ENCODE measurements around the gene UNC13D. TPM values are rescaled to one million over a fixed set of nuclear protein-coding genes. Genes with fewer than 3 reads are reported as not detected.
"Not testable (repeated sequence)": the region's sequence is repeated elsewhere in the genome, so short reads cannot be mapped to it uniquely, and the experiment has no call there.

The UNC13D gene
- total RNA-seq, 1 donor from 2014 or later, result 7.1 TPM

DNA sequence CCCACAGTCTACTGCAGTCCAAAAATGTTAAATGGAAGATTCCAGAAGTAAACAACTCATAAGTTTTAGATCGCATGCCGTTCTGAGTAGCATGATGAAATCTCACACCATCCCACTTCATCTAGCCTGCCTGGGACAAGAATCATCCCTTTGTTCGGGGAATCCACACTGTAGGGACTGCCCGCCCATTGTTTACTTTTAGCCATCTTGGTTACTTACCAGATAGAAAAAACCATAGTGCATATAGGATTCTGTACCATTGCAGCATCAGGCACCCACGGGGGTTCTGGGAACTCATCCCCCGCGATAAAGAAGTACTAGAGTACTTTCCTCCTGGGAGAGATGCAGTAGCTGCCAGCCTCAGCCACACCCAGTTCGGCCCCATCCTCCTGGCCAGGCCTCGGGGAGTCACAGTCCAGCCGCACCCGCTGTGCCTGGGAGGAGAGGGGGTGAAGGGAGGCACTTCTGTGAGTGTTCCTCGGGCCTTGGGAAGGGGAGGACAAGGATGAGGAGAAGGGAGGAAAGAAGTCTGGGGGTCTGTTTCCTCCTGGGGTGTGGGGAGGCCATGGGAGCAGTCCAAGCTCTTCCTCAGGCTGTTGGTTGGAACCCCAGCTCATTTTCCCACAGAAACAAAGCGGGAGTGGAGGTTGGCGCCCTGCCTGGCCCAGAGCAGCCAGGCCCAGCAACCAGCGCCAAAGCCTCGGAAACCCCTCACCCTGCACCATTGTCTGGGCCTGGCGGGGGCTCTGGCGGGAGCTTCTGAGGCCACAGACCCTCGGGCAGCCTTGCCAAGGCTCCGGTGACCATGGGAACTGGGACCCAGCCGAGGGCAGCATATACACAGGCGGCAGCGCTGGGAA, 25.3 kb upstream of the UNC13D start:
- TF ChIP-seq, protein P1, sequence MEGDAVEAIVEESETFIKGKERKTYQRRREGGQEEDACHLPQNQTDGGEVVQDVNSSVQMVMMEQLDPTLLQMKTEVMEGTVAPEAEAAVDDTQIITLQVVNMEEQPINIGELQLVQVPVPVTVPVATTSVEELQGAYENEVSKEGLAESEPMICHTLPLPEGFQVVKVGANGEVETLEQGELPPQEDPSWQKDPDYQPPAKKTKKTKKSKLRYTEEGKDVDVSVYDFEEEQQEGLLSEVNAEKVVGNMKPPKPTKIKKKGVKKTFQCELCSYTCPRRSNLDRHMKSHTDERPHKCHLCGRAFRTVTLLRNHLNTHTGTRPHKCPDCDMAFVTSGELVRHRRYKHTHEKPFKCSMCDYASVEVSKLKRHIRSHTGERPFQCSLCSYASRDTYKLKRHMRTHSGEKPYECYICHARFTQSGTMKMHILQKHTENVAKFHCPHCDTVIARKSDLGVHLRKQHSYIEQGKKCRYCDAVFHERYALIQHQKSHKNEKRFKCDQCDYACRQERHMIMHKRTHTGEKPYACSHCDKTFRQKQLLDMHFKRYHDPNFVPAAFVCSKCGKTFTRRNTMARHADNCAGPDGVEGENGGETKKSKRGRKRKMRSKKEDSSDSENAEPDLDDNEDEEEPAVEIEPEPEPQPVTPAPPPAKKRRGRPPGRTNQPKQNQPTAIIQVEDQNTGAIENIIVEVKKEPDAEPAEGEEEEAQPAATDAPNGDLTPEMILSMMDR (conservative IDR thresholded peaks at IDR 0.05), result no peak
- Mint-ChIP-seq H3K4me3 (no peak overlapping the region), H3K4me1 (ENCODE audit: unreplicated experiment) (peaks cover 5% of the 10 kb centered on the region), H3K9me3 (no peaks in the 10 kb centered on the region), H3K27me3 (no peaks in the 10 kb centered on the region), H3K27ac (no peak overlapping the region), H3K36me3 (no peaks in the 10 kb centered on the region)
- no peak for DNase-seq (ENCODE audit: extremely low spot score, unreplicated experiment)

- H3K4me3 Mint-ChIP-seq, H3K27ac Mint-ChIP-seq: not testable (repeated sequence)
Measured at GRCh38 chr17:75868730-75869281, 24.6 kb upstream of the UNC13D start.

GRCh38 chr17:75865404-75866188, 21.4 kb upstream of the UNC13D start:
- not testable (repeated sequence) for H3K36me3 Mint-ChIP-seq; DNase-seq (ENCODE audit: extremely low spot score, unreplicated experiment); H3K27me3 Mint-ChIP-seq; H3K9me3 Mint-ChIP-seq
- Mint-ChIP-seq H3K4me1 (ENCODE audit: unreplicated experiment) (peaks cover 12% of the 10 kb centered on the region), H3K4me3 (peak overlapping the region; percentile 22), H3K27ac (peak overlapping the region; percentile 85)

More at GRCh38 chr17:75868730-75869281, 24.6 kb upstream of the UNC13D start:
- H3K4me1 Mint-ChIP-seq (ENCODE audit: unreplicated experiment); DNase-seq (ENCODE audit: extremely low spot score, unreplicated experiment); H3K9me3 Mint-ChIP-seq; H3K36me3 Mint-ChIP-seq; H3K27me3 Mint-ChIP-seq: not testable (repeated sequence)

- H3K9me3 Mint-ChIP-seq; H3K36me3 Mint-ChIP-seq; H3K27me3 Mint-ChIP-seq; DNase-seq (ENCODE audit: extremely low spot score, unreplicated experiment): not testable (repeated sequence)
- Mint-ChIP-seq H3K4me3 (peak overlapping the region; percentile 22), H3K27ac (peak overlapping the region; percentile 85), H3K4me1 (ENCODE audit: unreplicated experiment) (peaks cover 12% of the 10 kb centered on the region)
Measured at GRCh38 chr17:75864887-75865286, 20.7 kb upstream of the UNC13D start.

DNA sequence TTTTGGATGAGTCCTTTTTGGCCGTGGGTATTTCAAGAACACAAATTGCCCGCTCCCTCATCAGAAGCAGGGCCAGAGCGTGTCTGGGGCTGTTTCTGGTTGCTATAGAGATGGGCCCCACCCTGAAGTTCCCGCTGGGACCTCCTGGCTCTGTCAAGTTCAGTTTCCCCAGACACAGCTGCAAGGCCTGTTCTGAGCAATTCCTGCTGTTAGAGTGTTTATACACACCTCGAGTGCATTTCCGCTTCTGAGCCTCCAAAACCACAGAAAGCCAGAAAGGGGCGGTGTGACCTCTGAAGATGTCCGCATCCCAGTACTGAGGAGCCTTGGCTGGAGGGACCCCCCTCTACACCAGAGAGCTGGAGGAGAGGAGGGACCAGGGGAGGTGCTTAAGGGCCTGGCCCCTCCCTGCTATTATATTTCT, 20.3 kb upstream of the UNC13D start:
- Mint-ChIP-seq H3K27ac (peak overlapping the region; percentile 85), H3K27me3 (no peaks in the 10 kb centered on the region), H3K4me3 (peak overlapping the region; percentile 39), H3K4me1 (ENCODE audit: unreplicated experiment) (peaks cover 12% of the 10 kb centered on the region), H3K9me3 (no peaks in the 10 kb centered on the region), H3K36me3 (no peaks in the 10 kb centered on the region)
- TF ChIP-seq, protein P1 (conservative IDR thresholded peaks at IDR 0.05), result no peak
- DNase-seq (ENCODE audit: extremely low spot score, unreplicated experiment), result no peak

DNA sequence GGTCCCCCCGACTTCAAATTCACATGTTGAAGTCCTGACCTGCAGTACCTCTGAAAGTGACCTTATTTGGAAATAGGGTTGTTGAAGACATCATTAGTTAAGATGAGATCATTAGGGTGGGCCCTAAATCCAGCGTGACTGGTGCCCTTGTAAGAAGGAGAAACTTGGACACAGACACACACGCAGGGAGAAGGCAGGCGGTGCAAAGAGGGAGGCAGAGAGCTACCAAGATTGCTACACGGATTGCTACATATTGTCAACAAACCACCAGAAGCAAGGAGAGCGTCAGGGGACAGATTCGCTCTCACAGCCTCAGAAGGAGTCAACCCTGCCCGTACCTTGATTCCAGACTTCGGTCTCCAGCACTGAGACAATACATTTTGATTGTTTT, 17.7 kb upstream of the UNC13D start:
- H3K4me3 Mint-ChIP-seq, result no peak overlapping the region
- H3K9me3 Mint-ChIP-seq, result no peaks in the 10 kb centered on the region
- peaks cover 12% of the 10 kb centered on the region for H3K4me1 Mint-ChIP-seq (ENCODE audit: unreplicated experiment)
- no peak overlapping the region for H3K27ac Mint-ChIP-seq
- no peaks in the 10 kb centered on the region for H3K36me3 Mint-ChIP-seq
- TF ChIP-seq, protein P1 (conservative IDR thresholded peaks at IDR 0.05), result no peak
- DNase-seq (ENCODE audit: extremely low spot score, unreplicated experiment), result no peak
- no peaks in the 10 kb centered on the region for H3K27me3 Mint-ChIP-seq

- not testable (repeated sequence) for H3K36me3 Mint-ChIP-seq; H3K9me3 Mint-ChIP-seq; H3K27ac Mint-ChIP-seq; H3K27me3 Mint-ChIP-seq; DNase-seq (ENCODE audit: extremely low spot score, unreplicated experiment); H3K4me3 Mint-ChIP-seq
- peaks cover 12% of the 10 kb centered on the region for H3K4me1 Mint-ChIP-seq (ENCODE audit: unreplicated experiment)
Measured at GRCh38 chr17:75859358-75859757, 15.2 kb upstream of the UNC13D start.

All from type B pancreatic cell (in vitro differentiated cells).